OCI-LY7 (cell line): ENCODE results near the gene STOM.

Experiments used
- EZH2phosphoT487 ChIP-seq: fragments of 200-600 bp; sonication (generic); IDR thresholded peaks from 2 replicates; pipeline ENCODE4 v1.6.1; 2018; ENCODE audit warnings: low read depth, borderline replicate concordance, mild to moderate bottlenecking, mixed run types, antibody characterized with exemption, low read length, moderate library complexity, mixed read lengths
- TF ChIP-seq, protein P1 (sequence below): fragments of 200-600 bp; sonication (generic); conservative IDR thresholded peaks from 2 replicates; pipeline ENCODE4 v1.5.1; 2014; ENCODE audit warnings: mild to moderate bottlenecking, antibody characterized with exemption, low read length, moderate library complexity, mixed read lengths

DNA sequence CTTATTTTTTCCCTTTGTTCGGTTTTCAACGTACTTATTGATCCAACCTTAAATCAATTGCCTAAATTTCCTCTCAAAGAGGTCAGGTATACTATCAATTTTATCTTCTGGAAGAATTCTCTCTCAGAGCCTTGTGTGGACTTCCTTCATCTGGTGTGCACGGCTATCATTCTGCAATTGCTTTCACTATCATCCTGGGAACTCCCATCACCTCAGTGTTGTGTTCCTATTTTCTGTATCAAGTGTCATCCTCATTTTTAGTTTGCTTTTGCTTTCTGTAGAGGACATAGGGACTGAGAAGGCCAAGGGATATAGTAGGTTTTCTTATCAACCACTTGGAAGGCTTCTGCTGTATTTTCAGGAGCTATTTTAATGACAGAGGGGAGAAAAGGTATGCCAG, 11.3 kb downstream of the STOM start:
- TF ChIP-seq, protein P1, sequence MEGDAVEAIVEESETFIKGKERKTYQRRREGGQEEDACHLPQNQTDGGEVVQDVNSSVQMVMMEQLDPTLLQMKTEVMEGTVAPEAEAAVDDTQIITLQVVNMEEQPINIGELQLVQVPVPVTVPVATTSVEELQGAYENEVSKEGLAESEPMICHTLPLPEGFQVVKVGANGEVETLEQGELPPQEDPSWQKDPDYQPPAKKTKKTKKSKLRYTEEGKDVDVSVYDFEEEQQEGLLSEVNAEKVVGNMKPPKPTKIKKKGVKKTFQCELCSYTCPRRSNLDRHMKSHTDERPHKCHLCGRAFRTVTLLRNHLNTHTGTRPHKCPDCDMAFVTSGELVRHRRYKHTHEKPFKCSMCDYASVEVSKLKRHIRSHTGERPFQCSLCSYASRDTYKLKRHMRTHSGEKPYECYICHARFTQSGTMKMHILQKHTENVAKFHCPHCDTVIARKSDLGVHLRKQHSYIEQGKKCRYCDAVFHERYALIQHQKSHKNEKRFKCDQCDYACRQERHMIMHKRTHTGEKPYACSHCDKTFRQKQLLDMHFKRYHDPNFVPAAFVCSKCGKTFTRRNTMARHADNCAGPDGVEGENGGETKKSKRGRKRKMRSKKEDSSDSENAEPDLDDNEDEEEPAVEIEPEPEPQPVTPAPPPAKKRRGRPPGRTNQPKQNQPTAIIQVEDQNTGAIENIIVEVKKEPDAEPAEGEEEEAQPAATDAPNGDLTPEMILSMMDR: no peak
- TF ChIP-seq EZH2phosphoT487: no peak
